ENCODE results near the gene SCN3A. TPM values are rescaled to one million over a fixed set of nuclear protein-coding genes. Genes with fewer than 3 reads are reported as not detected.

SCN3A gene
- polyA plus RNA-seq (153 and 161 TPM in 2 replicates), polyA minus RNA-seq (324 and 389 TPM in 2 replicates)

DNA sequence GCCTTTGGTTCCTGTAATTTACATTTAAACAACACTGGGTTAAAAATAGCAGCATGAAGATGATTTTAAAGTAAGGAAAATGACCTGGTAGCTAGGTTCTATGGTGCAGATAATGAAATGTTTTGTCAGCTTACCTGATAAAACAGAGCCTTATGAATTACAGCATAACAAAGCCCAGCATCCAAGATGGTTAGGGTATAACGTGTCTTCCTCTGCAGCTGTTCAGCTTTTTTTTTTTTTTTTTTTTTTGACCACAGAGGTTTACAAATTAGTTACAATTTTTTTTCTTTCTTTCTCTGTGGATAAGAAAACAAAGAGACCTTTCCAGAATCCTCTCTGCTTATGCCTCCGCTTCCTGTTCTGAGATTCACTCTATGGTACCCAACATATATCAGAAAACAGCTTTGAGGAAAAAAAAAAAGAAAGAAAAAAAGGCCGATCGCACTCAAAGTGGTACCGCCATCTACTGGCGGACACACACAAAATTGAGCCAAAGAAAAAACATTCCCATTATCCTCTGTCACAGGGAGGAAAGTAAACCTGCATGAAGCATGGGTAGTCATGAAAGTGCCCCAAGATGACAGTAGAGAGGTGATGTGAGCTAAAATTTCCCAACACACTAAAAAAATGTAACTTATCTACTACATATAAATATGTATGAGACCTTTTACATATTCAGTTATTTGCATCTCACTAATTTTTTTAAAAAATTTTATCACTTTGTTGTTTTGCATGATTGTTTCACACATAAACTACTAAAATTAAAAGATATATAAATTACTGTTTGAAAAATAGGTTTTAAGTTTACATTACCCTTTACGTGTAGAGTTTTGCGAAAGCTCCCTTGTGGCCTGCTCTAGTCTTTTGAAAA, at the start of gene SCN3A:
SCN3A (minus strand) TSS at position 362 of the 871 bp plus-strand sequence. CDS start 27,656 bp downstream, outside the sequence.
- H3K36me3 ChIP-seq (ENCODE audit: insufficient read depth, low read length) = no peaks in the 10 kb centered on the region
- H3K9ac ChIP-seq (ENCODE audit: low read length) = peak within 1 kb of the TSS; percentile 83
- peak within 1 kb of the TSS; percentile 72 for H3K4me3 ChIP-seq (ENCODE audit: low read length)

DNA sequence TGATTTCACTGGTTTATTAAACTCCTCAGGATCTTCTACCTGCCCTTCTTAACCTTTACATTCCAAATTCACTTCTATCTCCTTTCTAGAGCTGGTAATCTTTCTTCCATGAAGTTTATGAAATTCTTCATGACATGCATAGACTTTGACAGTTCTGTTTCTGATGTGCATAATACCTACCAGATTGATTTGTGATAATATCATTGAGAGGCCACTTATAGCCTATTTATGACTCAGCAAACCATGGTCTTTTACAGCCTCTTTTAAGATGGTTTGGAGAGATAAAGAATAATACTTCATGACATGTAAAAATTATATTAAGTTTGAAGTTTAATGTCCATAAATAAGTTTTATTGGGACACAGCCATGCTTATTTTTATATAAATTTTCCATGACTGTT, 49.3 kb upstream of the SCN3A start:
- Histone ChIP-seq H3K79me2 (replicated peaks; ENCODE audit: insufficient read depth, low read length) (peaks cover 4% of the 10 kb centered on the region), H3K9ac (ENCODE audit: low read length) (no peak overlapping the region), H4K20me1 (ENCODE audit: insufficient read depth) (no peaks in the 10 kb centered on the region), H3K36me3 (ENCODE audit: insufficient read depth, low read length) (no peaks in the 10 kb centered on the region), H3K4me2 (ENCODE audit: low read length) (no peak overlapping the region), H3K27me3 (ENCODE audit: insufficient read depth, low read depth, low read length) (no peaks in the 10 kb centered on the region), H2AFZ (ENCODE audit: low read depth, low read length) (no peak overlapping the region), H3F3A (ENCODE audit: insufficient read depth, low read length, poor library complexity, severe bottlenecking) (no peaks in the 10 kb centered on the region), H3K9me3 (ENCODE audit: low read length) (no peaks in the 10 kb centered on the region), H3K9me2 (ENCODE audit: insufficient read depth, low read length) (no peaks in the 10 kb centered on the region), H3K4me3 (ENCODE audit: low read length) (no peak overlapping the region), H3K27ac (ENCODE audit: low read length) (no peak overlapping the region)
- no peak for TF ChIP-seq EZH2 (IDR thresholded peaks at IDR 0.05; ENCODE audit: borderline replicate concordance, insufficient read depth, low read length, poor library complexity, severe bottlenecking)
- TF ChIP-seq, protein P1, sequence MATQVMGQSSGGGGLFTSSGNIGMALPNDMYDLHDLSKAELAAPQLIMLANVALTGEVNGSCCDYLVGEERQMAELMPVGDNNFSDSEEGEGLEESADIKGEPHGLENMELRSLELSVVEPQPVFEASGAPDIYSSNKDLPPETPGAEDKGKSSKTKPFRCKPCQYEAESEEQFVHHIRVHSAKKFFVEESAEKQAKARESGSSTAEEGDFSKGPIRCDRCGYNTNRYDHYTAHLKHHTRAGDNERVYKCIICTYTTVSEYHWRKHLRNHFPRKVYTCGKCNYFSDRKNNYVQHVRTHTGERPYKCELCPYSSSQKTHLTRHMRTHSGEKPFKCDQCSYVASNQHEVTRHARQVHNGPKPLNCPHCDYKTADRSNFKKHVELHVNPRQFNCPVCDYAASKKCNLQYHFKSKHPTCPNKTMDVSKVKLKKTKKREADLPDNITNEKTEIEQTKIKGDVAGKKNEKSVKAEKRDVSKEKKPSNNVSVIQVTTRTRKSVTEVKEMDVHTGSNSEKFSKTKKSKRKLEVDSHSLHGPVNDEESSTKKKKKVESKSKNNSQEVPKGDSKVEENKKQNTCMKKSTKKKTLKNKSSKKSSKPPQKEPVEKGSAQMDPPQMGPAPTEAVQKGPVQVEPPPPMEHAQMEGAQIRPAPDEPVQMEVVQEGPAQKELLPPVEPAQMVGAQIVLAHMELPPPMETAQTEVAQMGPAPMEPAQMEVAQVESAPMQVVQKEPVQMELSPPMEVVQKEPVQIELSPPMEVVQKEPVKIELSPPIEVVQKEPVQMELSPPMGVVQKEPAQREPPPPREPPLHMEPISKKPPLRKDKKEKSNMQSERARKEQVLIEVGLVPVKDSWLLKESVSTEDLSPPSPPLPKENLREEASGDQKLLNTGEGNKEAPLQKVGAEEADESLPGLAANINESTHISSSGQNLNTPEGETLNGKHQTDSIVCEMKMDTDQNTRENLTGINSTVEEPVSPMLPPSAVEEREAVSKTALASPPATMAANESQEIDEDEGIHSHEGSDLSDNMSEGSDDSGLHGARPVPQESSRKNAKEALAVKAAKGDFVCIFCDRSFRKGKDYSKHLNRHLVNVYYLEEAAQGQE (IDR thresholded peaks at IDR 0.05; ENCODE audit: borderline replicate concordance) = no peak
- TF ChIP-seq SMC3 (conservative IDR thresholded peaks at IDR 0.05; ENCODE audit: poor library complexity) = no peak
- no peak for TF ChIP-seq MXI1 (conservative IDR thresholded peaks at IDR 0.05; ENCODE audit: poor library complexity, severe bottlenecking)
- no peak for TF ChIP-seq EP300 (conservative IDR thresholded peaks at IDR 0.05; ENCODE audit: poor library complexity, severe bottlenecking)
- no peak for TF ChIP-seq RAD21 (conservative IDR thresholded peaks at IDR 0.05)
- TF ChIP-seq, protein P2, sequence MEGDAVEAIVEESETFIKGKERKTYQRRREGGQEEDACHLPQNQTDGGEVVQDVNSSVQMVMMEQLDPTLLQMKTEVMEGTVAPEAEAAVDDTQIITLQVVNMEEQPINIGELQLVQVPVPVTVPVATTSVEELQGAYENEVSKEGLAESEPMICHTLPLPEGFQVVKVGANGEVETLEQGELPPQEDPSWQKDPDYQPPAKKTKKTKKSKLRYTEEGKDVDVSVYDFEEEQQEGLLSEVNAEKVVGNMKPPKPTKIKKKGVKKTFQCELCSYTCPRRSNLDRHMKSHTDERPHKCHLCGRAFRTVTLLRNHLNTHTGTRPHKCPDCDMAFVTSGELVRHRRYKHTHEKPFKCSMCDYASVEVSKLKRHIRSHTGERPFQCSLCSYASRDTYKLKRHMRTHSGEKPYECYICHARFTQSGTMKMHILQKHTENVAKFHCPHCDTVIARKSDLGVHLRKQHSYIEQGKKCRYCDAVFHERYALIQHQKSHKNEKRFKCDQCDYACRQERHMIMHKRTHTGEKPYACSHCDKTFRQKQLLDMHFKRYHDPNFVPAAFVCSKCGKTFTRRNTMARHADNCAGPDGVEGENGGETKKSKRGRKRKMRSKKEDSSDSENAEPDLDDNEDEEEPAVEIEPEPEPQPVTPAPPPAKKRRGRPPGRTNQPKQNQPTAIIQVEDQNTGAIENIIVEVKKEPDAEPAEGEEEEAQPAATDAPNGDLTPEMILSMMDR (IDR thresholded peaks at IDR 0.05; ENCODE audit: poor library complexity, severe bottlenecking) = no peak
- TF ChIP-seq TAF1 (IDR thresholded peaks at IDR 0.05; ENCODE audit: low read depth) = no peak

More for the DNA sequence above, at the start of gene SCN3A:
- Histone ChIP-seq H4K20me1 (ENCODE audit: insufficient read depth) (no peaks in the 10 kb centered on the region), H3K9me3 (ENCODE audit: low read length) (no peaks in the 10 kb centered on the region), H3K27ac (ENCODE audit: low read length) (peak within 1 kb of the TSS; percentile 81), H2AFZ (ENCODE audit: low read depth, low read length) (peak within 1 kb of the TSS; percentile 74), H3K4me2 (ENCODE audit: low read length) (peak within 1 kb of the TSS; percentile 92), H3F3A (ENCODE audit: insufficient read depth, low read length, poor library complexity, severe bottlenecking) (no peaks in the 10 kb centered on the region), H3K9me2 (ENCODE audit: insufficient read depth, low read length) (no peaks in the 10 kb centered on the region), H3K27me3 (ENCODE audit: insufficient read depth, low read depth, low read length) (no peaks in the 10 kb centered on the region), H3K79me2 (replicated peaks; ENCODE audit: insufficient read depth, low read length) (peaks cover 46% of the 10 kb centered on the region)
- peak; percentile 68 for TF ChIP-seq POLR2AphosphoS5 (IDR thresholded peaks at IDR 0.05)
- TF ChIP-seq, protein P1 (IDR thresholded peaks at IDR 0.05; ENCODE audit: borderline replicate concordance) = peak; percentile 72
- TF ChIP-seq, protein P2 (IDR thresholded peaks at IDR 0.05; ENCODE audit: poor library complexity, severe bottlenecking) = peak; percentile 93
- peak; percentile 83 for TF ChIP-seq SMC3 (conservative IDR thresholded peaks at IDR 0.05; ENCODE audit: poor library complexity)
- no peak for TF ChIP-seq EZH2 (IDR thresholded peaks at IDR 0.05; ENCODE audit: borderline replicate concordance, insufficient read depth, low read length, poor library complexity, severe bottlenecking)
- TF ChIP-seq RAD21 (conservative IDR thresholded peaks at IDR 0.05) = peak; percentile 81
- peak; percentile 23 for TF ChIP-seq MXI1 (conservative IDR thresholded peaks at IDR 0.05; ENCODE audit: poor library complexity, severe bottlenecking)
- peak; percentile 29 for TF ChIP-seq EP300 (conservative IDR thresholded peaks at IDR 0.05; ENCODE audit: poor library complexity, severe bottlenecking)
- peak; percentile 69 for TF ChIP-seq TAF1 (IDR thresholded peaks at IDR 0.05; ENCODE audit: low read depth)

Measured in neural cell (in vitro differentiated cells).